Esophagus squamous epithelium (tissue), 5 donors: ENCODE results near the gene EIF2AK3. TPM values are rescaled to one million over a fixed set of nuclear protein-coding genes. Genes with fewer than 3 reads are reported as not detected.

Source experiments
- DNase-seq: peaks from one replicate; lab custom pipeline; 2025; lab: John Stamatoyannopoulos, UW
- H3K27ac ChIP-seq, 4 donors: fragments of 200-600 bp; sonication (generic); one replicate each; pipeline ENCODE4 v1.5.1; 2016 to 2019; ENCODE audit warnings: mild to moderate bottlenecking in 1 of 4
- H3K27me3 ChIP-seq, 4 donors: fragments of 200-600 bp; sonication (generic); 1 replicate in 3 of 4; 2 replicates in 1 of 4; pipeline versions ENCODE4 v1.5.1 to v1.6.0; 2017 to 2021; ENCODE audit warnings: antibody characterized with exemption in 1 of 4
- H3K36me3 ChIP-seq, 3 donors: fragments of 200-600 bp; sonication (generic); one replicate each; pipeline ENCODE4 v1.5.1; 2016 to 2019
- H3K4me1 ChIP-seq, 3 donors: fragments of 200-600 bp; sonication (generic); one replicate each; pipeline ENCODE4 v1.5.1; 2017 to 2019
- H3K4me3 ChIP-seq, 4 donors: fragments of 200-600 bp; sonication (generic); 1 replicate in 3 of 4; 2 replicates in 1 of 4; pipeline ENCODE4 v1.5.1; 2016 to 2019; ENCODE audit warnings: mild to moderate bottlenecking in 2 of 4, moderate library complexity in 1 of 4
- H3K9me3 ChIP-seq, 3 donors: fragments of 200-600 bp; sonication (generic); one replicate each; pipeline ENCODE4 v1.5.1; 2016 to 2019
- CTCF ChIP-seq, 6 experiments: fragments of 450-650 bp in 4 of 6; fragments of 200-600 bp in 2 of 6; sonication (generic) in 2 of 6; IDR thresholded peaks; one replicate each; pipeline ENCODE4 v1.5.1; 2016 to 2019; ENCODE audit warnings: antibody characterized with exemption in 6 of 6, mild to moderate bottlenecking in 4 of 6, moderate library complexity in 4 of 6
- POLR2A ChIP-seq, 4 donors: fragments of 450-650 bp; IDR thresholded peaks; one replicate each; pipeline ENCODE4 v1.6.1; 2017; ENCODE audit warnings: antibody characterized with exemption in 4 of 4, mild to moderate bottlenecking in 4 of 4, moderate library complexity in 3 of 4
- WGBS, 2 donors: methylation state at CpG; one replicate each; pipeline ENCODE4 v1.1.5; 2018; 5-methylcytosine and 5-hydroxymethylcytosine counted together
- intact Hi-C: fragments of 100-400 bp; cut with DNase I; formaldehyde crosslinking; loops from one replicate; pipeline ENCODE4 v1.15.0; 2022
- total RNA-seq, 4 donors: library from RNA; depleted of rRNA; stranded (reverse); fragments of >200 nt; gene quantifications; one replicate each; pipeline ENCODE4 v1.1.0, GENCODE V29; 2016
- donor health status: DM: yes; HTN: yes; CAD: no.

Gene EIF2AK3
- total RNA-seq, 4 donors from 2014 or later, result 12.2 to 16.9 (median 16.7) TPM

- no peaks in the 10 kb centered on the region for H3K4me1 ChIP-seq
- peaks cover 0 to 36% (median 0%) of the 10 kb centered on the region in 4 donors for H3K27me3 ChIP-seq
- H3K4me3 ChIP-seq, result no peak overlapping the region
- H3K27ac ChIP-seq, result no peak overlapping the region
- 70 to 83% methylated on average over 2 of the region's 2 CpGs for WGBS, 2 donors
- intact Hi-C loops, result no loop called here
- no peaks in the 10 kb centered on the region for H3K9me3 ChIP-seq
- H3K36me3 ChIP-seq, result no peaks in the 10 kb centered on the region
- no peak for TF ChIP-seq POLR2A (IDR thresholded peaks at IDR 0.05)
- no peak for TF ChIP-seq CTCF (IDR thresholded peaks at IDR 0.05)
- no peak for DNase-seq
Measured at GRCh38 chr2:88521445-88522073, 105.7 kb downstream of the EIF2AK3 start.

GRCh38 chr2:88517759-88518201 is 109.5 kb downstream of the EIF2AK3 start:
- DNase-seq, result no peak
- no peak overlapping the region for H3K27ac ChIP-seq

More at GRCh38 chr2:88517759-88518201, 109.5 kb downstream of the EIF2AK3 start:
- Histone ChIP-seq H3K27me3 (peaks cover 0 to 48% (median 0%) of the 10 kb centered on the region in 4 donors), H3K4me3 (no peak overlapping the region), H3K9me3 (no peaks in the 10 kb centered on the region), H3K4me1 (no peaks in the 10 kb centered on the region), H3K36me3 (no peaks in the 10 kb centered on the region)
- intact Hi-C loops, result no loop called here
- no peak for TF ChIP-seq POLR2A (IDR thresholded peaks at IDR 0.05)
- TF ChIP-seq CTCF (IDR thresholded peaks at IDR 0.05), result no peak
- WGBS, 2 donors, result 43 to 45% methylated on average over 6 of the region's 6 CpGs

Other genes starting within 250 kb of the EIF2AK3 start
- not detected for gene FOXI3, start 174.8 kb downstream of the EIF2AK3 start, total RNA-seq
- gene RPIA, start 64.2 kb upstream of the EIF2AK3 start, total RNA-seq, result 10 to 100 TPM in 2 of 4 donors, 1 to 10 TPM in 2; 6.5 to 17.6 (median 11.0) TPM